Measurements from ENCODE around the gene ADAMTS13.

Gene ADAMTS13

GRCh38 chr9:133478851-133479711 is 56.9 kb downstream of the ADAMTS13 start, which contains the start of gene SLC2A6:
Gene SLC2A6, minus strand, starts transcription at chr9:133479099. Its CDS starts 40 bp downstream, at chr9:133479059.
- peak within 1 kb of the TSS; percentile 45 for H3K27ac ChIP-seq (ENCODE audit: low read depth, low read length, severe bottlenecking)
- H3K36me3 ChIP-seq (ENCODE audit: control insufficient read depth, insufficient read depth, low read length), result peaks cover 35% of the 10 kb centered on the region
- peak within 1 kb of the TSS; percentile 87 for H3K4me3 ChIP-seq (ENCODE audit: extremely low read depth, insufficient read depth, low read length, poor library complexity, severe bottlenecking)
- H3K9me3 ChIP-seq (ENCODE audit: control insufficient read depth, low read length), result no peaks in the 10 kb centered on the region
- H3K4me1 ChIP-seq (ENCODE audit: control insufficient read depth, insufficient read depth, low read length, poor library complexity, severe bottlenecking), result peaks cover 15% of the 10 kb centered on the region
- 2% methylated on average over 64 to 77 of the region's 84 CpGs for WGBS, 2 experiments (ENCODE audit: insufficient coverage in 2 of 2)

- no peak overlapping the region for H3K27ac ChIP-seq (ENCODE audit: low read depth, low read length, severe bottlenecking)
- no peaks in the 10 kb centered on the region for H3K9me3 ChIP-seq (ENCODE audit: control insufficient read depth, low read length)
- 89 to 90% methylated on average over 9 of the region's 9 CpGs for WGBS, 2 experiments (ENCODE audit: insufficient coverage in 2 of 2)
- peaks cover 4% of the 10 kb centered on the region for H3K4me1 ChIP-seq (ENCODE audit: control insufficient read depth, insufficient read depth, low read length, poor library complexity, severe bottlenecking)
- no peak overlapping the region for H3K4me3 ChIP-seq (ENCODE audit: extremely low read depth, insufficient read depth, low read length, poor library complexity, severe bottlenecking)
- no peaks in the 10 kb centered on the region for H3K36me3 ChIP-seq (ENCODE audit: control insufficient read depth, insufficient read depth, low read length)
Measured at GRCh38 chr9:133483611-133484010, 61.4 kb downstream of the ADAMTS13 start.

- 84 to 86% methylated on average over 14 to 18 of the region's 22 CpGs for WGBS, 2 experiments (ENCODE audit: insufficient coverage in 2 of 2)
- H3K27ac ChIP-seq (ENCODE audit: low read depth, low read length, severe bottlenecking), result no peak overlapping the region
- no peak overlapping the region for H3K4me3 ChIP-seq (ENCODE audit: extremely low read depth, insufficient read depth, low read length, poor library complexity, severe bottlenecking)
- H3K36me3 ChIP-seq (ENCODE audit: control insufficient read depth, insufficient read depth, low read length), result no peaks in the 10 kb centered on the region
- peaks cover 9% of the 10 kb centered on the region for H3K4me1 ChIP-seq (ENCODE audit: control insufficient read depth, insufficient read depth, low read length, poor library complexity, severe bottlenecking)
- no peaks in the 10 kb centered on the region for H3K9me3 ChIP-seq (ENCODE audit: control insufficient read depth, low read length)
Measured at GRCh38 chr9:133484671-133485437, 62.7 kb downstream of the ADAMTS13 start.

GRCh38 chr9:133485531-133486260 is 63.5 kb downstream of the ADAMTS13 start:
- Histone ChIP-seq H3K27ac (ENCODE audit: low read depth, low read length, severe bottlenecking) (no peak overlapping the region), H3K36me3 (ENCODE audit: control insufficient read depth, insufficient read depth, low read length) (no peaks in the 10 kb centered on the region), H3K4me3 (ENCODE audit: extremely low read depth, insufficient read depth, low read length, poor library complexity, severe bottlenecking) (no peak overlapping the region), H3K9me3 (ENCODE audit: control insufficient read depth, low read length) (no peaks in the 10 kb centered on the region), H3K4me1 (ENCODE audit: control insufficient read depth, insufficient read depth, low read length, poor library complexity, severe bottlenecking) (peaks cover 9% of the 10 kb centered on the region)
- WGBS, 2 experiments (ENCODE audit: insufficient coverage in 2 of 2), result 86 to 94% methylated on average over 15 to 25 of the region's 25 CpGs

- Histone ChIP-seq H3K27ac (ENCODE audit: low read depth, low read length, severe bottlenecking) (no peak overlapping the region), H3K4me1 (ENCODE audit: control insufficient read depth, insufficient read depth, low read length, poor library complexity, severe bottlenecking) (peaks cover 14% of the 10 kb centered on the region), H3K36me3 (ENCODE audit: control insufficient read depth, insufficient read depth, low read length) (no peaks in the 10 kb centered on the region), H3K4me3 (ENCODE audit: extremely low read depth, insufficient read depth, low read length, poor library complexity, severe bottlenecking) (no peak overlapping the region), H3K9me3 (ENCODE audit: control insufficient read depth, low read length) (no peaks in the 10 kb centered on the region)
- WGBS, 2 experiments (ENCODE audit: insufficient coverage in 2 of 2), result 93 to 98% methylated on average over 8 of the region's 8 CpGs
Measured at GRCh38 chr9:133487331-133487725, 65.2 kb downstream of the ADAMTS13 start.

GRCh38 chr9:133488686-133489252 is 66.6 kb downstream of the ADAMTS13 start:
- Histone ChIP-seq H3K4me1 (ENCODE audit: control insufficient read depth, insufficient read depth, low read length, poor library complexity, severe bottlenecking) (peaks cover 21% of the 10 kb centered on the region), H3K9me3 (ENCODE audit: control insufficient read depth, low read length) (no peaks in the 10 kb centered on the region), H3K27ac (ENCODE audit: low read depth, low read length, severe bottlenecking) (no peak overlapping the region), H3K36me3 (ENCODE audit: control insufficient read depth, insufficient read depth, low read length) (no peaks in the 10 kb centered on the region), H3K4me3 (ENCODE audit: extremely low read depth, insufficient read depth, low read length, poor library complexity, severe bottlenecking) (no peak overlapping the region)
- 97% methylated on average over 16 to 17 of the region's 18 CpGs for WGBS, 2 experiments (ENCODE audit: insufficient coverage in 2 of 2)

GRCh38 chr9:133489253-133490190 is 67.4 kb downstream of the ADAMTS13 start:
- Histone ChIP-seq H3K27ac (ENCODE audit: low read depth, low read length, severe bottlenecking) (no peak overlapping the region), H3K9me3 (ENCODE audit: control insufficient read depth, low read length) (no peaks in the 10 kb centered on the region), H3K4me3 (ENCODE audit: extremely low read depth, insufficient read depth, low read length, poor library complexity, severe bottlenecking) (no peak overlapping the region), H3K4me1 (ENCODE audit: control insufficient read depth, insufficient read depth, low read length, poor library complexity, severe bottlenecking) (peaks cover 21% of the 10 kb centered on the region), H3K36me3 (ENCODE audit: control insufficient read depth, insufficient read depth, low read length) (no peaks in the 10 kb centered on the region)
- WGBS, 2 experiments (ENCODE audit: insufficient coverage in 2 of 2), result 92 to 94% methylated on average over 11 to 16 of the region's 19 CpGs

GRCh38 chr9:133490201-133490681 is 68.1 kb downstream of the ADAMTS13 start:
- no peaks in the 10 kb centered on the region for H3K36me3 ChIP-seq (ENCODE audit: control insufficient read depth, insufficient read depth, low read length)
- no peaks in the 10 kb centered on the region for H3K9me3 ChIP-seq (ENCODE audit: control insufficient read depth, low read length)
- peaks cover 21% of the 10 kb centered on the region for H3K4me1 ChIP-seq (ENCODE audit: control insufficient read depth, insufficient read depth, low read length, poor library complexity, severe bottlenecking)
- H3K27ac ChIP-seq (ENCODE audit: low read depth, low read length, severe bottlenecking), result no peak overlapping the region
- no peak overlapping the region for H3K4me3 ChIP-seq (ENCODE audit: extremely low read depth, insufficient read depth, low read length, poor library complexity, severe bottlenecking)
- 71 to 73% methylated on average over 7 to 13 of the region's 13 CpGs for WGBS, 2 experiments (ENCODE audit: insufficient coverage in 2 of 2)

- Histone ChIP-seq H3K36me3 (ENCODE audit: control insufficient read depth, insufficient read depth, low read length) (no peaks in the 10 kb centered on the region), H3K27ac (ENCODE audit: low read depth, low read length, severe bottlenecking) (no peak overlapping the region), H3K4me1 (ENCODE audit: control insufficient read depth, insufficient read depth, low read length, poor library complexity, severe bottlenecking) (peaks cover 21% of the 10 kb centered on the region), H3K9me3 (ENCODE audit: control insufficient read depth, low read length) (no peaks in the 10 kb centered on the region), H3K4me3 (ENCODE audit: extremely low read depth, insufficient read depth, low read length, poor library complexity, severe bottlenecking) (no peak overlapping the region)
- WGBS, 2 experiments (ENCODE audit: insufficient coverage in 2 of 2), result 93 to 94% methylated on average over 11 of the region's 12 CpGs
Measured at GRCh38 chr9:133490865-133491655, 68.9 kb downstream of the ADAMTS13 start.

Measured in mesodermal cell (in vitro differentiated cells).